Caco-2 (cell line): ENCODE measurements around the gene ETV6. TPM values are rescaled to one million over a fixed set of nuclear protein-coding genes. Genes with fewer than 3 reads are reported as not detected.

Experiments
- BruUV-seq: library from RNA; stranded (reverse); fragments of 400-500 nt; replicated peaks from 2 replicates; lab custom pipeline; 2021; lab: Mats Ljungman, UMichigan
- CTCF ChIA-PET: fragments of 300-600 bp; sonication (Branson Sonifier 250); formaldehyde crosslinking; loops from one replicate; lab custom pipeline; 2022; ENCODE audit warnings: antibody characterized with exemption; lab: Charles Lee
- POLR2A ChIA-PET: fragments of 300-600 bp; sonication (Branson Sonifier 250); formaldehyde crosslinking; loops from one replicate; lab custom pipeline; 2022; ENCODE audit warnings: antibody characterized with exemption; lab: Charles Lee
- DNase-seq, 2 experiments: peaks; one replicate each; pipeline versions ENCODE4 v3.0.0 to v3.0.0-alpha.2; 2020 to 2022
- H3K27me3 ChIP-seq: replicated peaks from 2 replicates; pipeline ENCODE4 v1.6.0; 2011; ENCODE audit warnings: low read length; ENCODE audit not compliant: control insufficient read depth, insufficient read depth
- H3K36me3 ChIP-seq: 2 replicates; pipeline ENCODE4 v1.5.1; 2011; ENCODE audit warnings: low read length; ENCODE audit not compliant: control insufficient read depth, insufficient read depth
- H3K4me1 ChIP-seq: fragments of 250-450 bp; sonication (Bioruptor Pico); 2 replicates; pipeline ENCODE4 v1.5.1; 2020; ENCODE audit warnings: mild to moderate bottlenecking
- H3K4me3 ChIP-seq: 2 replicates; pipeline ENCODE4 v1.5.1; 2011; ENCODE audit warnings: low read depth, mild to moderate bottlenecking, control low read depth, low read length
- H3K9me3 ChIP-seq: fragments of 250-450 bp; sonication (Bioruptor Pico); 2 replicates; pipeline ENCODE4 v1.5.1; 2020; ENCODE audit warnings: mild to moderate bottlenecking, moderate library complexity
- H3K27ac Mint-ChIP-seq: one replicate; pipeline ENCODE4 v1.8.0; 2022; ENCODE audit warnings: mixed read lengths; ENCODE audit not compliant: unreplicated experiment
- H3K27me3 Mint-ChIP-seq: one replicate; pipeline ENCODE4 v1.8.0; 2022; ENCODE audit warnings: mixed read lengths; ENCODE audit not compliant: insufficient read depth, unreplicated experiment
- H3K36me3 Mint-ChIP-seq: one replicate; pipeline ENCODE4 v1.8.0; 2022; ENCODE audit warnings: mild to moderate bottlenecking, mixed read lengths; ENCODE audit not compliant: insufficient read depth, unreplicated experiment
- H3K4me1 Mint-ChIP-seq: one replicate; pipeline ENCODE4 v1.8.0; 2022; ENCODE audit warnings: low read depth, mixed read lengths; ENCODE audit not compliant: unreplicated experiment
- H3K4me3 Mint-ChIP-seq: one replicate; pipeline ENCODE4 v1.8.0; 2022; ENCODE audit warnings: mild to moderate bottlenecking, moderate library complexity, mixed read lengths; ENCODE audit not compliant: unreplicated experiment
- H3K9me3 Mint-ChIP-seq: one replicate; pipeline ENCODE4 v1.8.0; 2022; ENCODE audit warnings: mixed read lengths; ENCODE audit not compliant: unreplicated experiment
- CTCF ChIP-seq, 2 experiments: fragments of 200-600 bp in 1 of 2; IDR thresholded peaks; 1 replicate in 1 of 2; 2 replicates in 1 of 2; pipeline versions ENCODE4 v1.5.1 to v1.8.0; 2011 to 2022; ENCODE audit warnings: antibody characterized with exemption in 1 of 2, control low read depth in 1 of 2, inconsistent platforms in 1 of 2, low read depth in 1 of 2, low read length in 1 of 2, mild to moderate bottlenecking in 1 of 2, moderate library complexity in 1 of 2; ENCODE audit not compliant: insufficient read depth in 1 of 2, severe bottlenecking in 1 of 2, unreplicated experiment in 1 of 2
- intact Hi-C: fragments of 100-400 bp; cut with micrococcal nuclease; formaldehyde crosslinking; loops from one replicate; pipeline ENCODE4 v1.10.0; 2022; ENCODE audit not compliant: unreplicated experiment
- total RNA-seq: library from RNA; stranded (reverse); gene quantifications from 2 replicates; pipeline ENCODE4 v1.2.3, GENCODE V29; 2022

ETV6 gene
- total RNA-seq, 1 experiment from 2014 or later, result 15.6 TPM

GRCh38 chr12:11693601-11694000, 44.1 kb downstream of the ETV6 start:
- intact Hi-C loops, result no loop called here

GRCh38 chr12:11694528-11694927, 45.1 kb downstream of the ETV6 start:
- TF ChIP-seq CTCF (IDR thresholded peaks at IDR 0.05; ENCODE audit: insufficient read depth in 1 of 2, low read depth in 1 of 2, low read length in 1 of 2, severe bottlenecking in 1 of 2, unreplicated experiment in 1 of 2), result no peak
- Histone ChIP-seq H3K36me3 (no peaks in the 10 kb centered on the region), H3K27me3 (no peaks in the 10 kb centered on the region), H3K4me3 (no peak overlapping the region), H3K9me3 (no peaks in the 10 kb centered on the region), H3K4me1 (no peaks in the 10 kb centered on the region)
- ChIA-PET CTCF (interaction anchor here (0.5 kb wide), 1 partner anchor 655 kb away, joined by 3 read pairs; no protein-coding TSS in a partner anchor), POLR2A (no interaction called here)
- DNase-seq, result no peak
- intact Hi-C loops, result no loop called here
- Mint-ChIP-seq H3K9me3 (no peaks in the 10 kb centered on the region), H3K36me3 (no peaks in the 10 kb centered on the region), H3K4me1 (no peaks in the 10 kb centered on the region), H3K27me3 (no peaks in the 10 kb centered on the region), H3K27ac (no peak overlapping the region), H3K4me3 (no peak overlapping the region)
- no TSS peak for BruUV-seq

More at GRCh38 chr12:11693601-11694000, 44.1 kb downstream of the ETV6 start:
- Histone ChIP-seq H3K36me3 (no peaks in the 10 kb centered on the region), H3K9me3 (no peaks in the 10 kb centered on the region), H3K4me3 (no peak overlapping the region), H3K4me1 (no peaks in the 10 kb centered on the region), H3K27me3 (no peaks in the 10 kb centered on the region)
- Mint-ChIP-seq H3K27ac (no peak overlapping the region), H3K36me3 (no peaks in the 10 kb centered on the region), H3K4me3 (no peak overlapping the region), H3K4me1 (no peaks in the 10 kb centered on the region), H3K27me3 (no peaks in the 10 kb centered on the region), H3K9me3 (no peaks in the 10 kb centered on the region)
- POLR2A ChIA-PET, result no interaction called here
- TF ChIP-seq CTCF (IDR thresholded peaks at IDR 0.05; ENCODE audit: insufficient read depth in 1 of 2, low read depth in 1 of 2, low read length in 1 of 2, severe bottlenecking in 1 of 2, unreplicated experiment in 1 of 2), result no peak
- CTCF ChIA-PET, result no interaction called here
- DNase-seq, result no peak
- BruUV-seq, result no TSS peak

- Mint-ChIP-seq H3K27ac (no peak overlapping the region), H3K36me3 (no peaks in the 10 kb centered on the region), H3K27me3 (no peaks in the 10 kb centered on the region), H3K9me3 (no peaks in the 10 kb centered on the region), H3K4me3 (no peak overlapping the region), H3K4me1 (no peaks in the 10 kb centered on the region)
- CTCF ChIA-PET, result no interaction called here
- POLR2A ChIA-PET, result no interaction called here
- Histone ChIP-seq H3K4me1 (no peaks in the 10 kb centered on the region), H3K27me3 (no peaks in the 10 kb centered on the region), H3K9me3 (no peaks in the 10 kb centered on the region), H3K36me3 (no peaks in the 10 kb centered on the region), H3K4me3 (no peak overlapping the region)
- DNase-seq, result peak in 1 of 2 experiments; percentile 24
- no TSS peak for BruUV-seq
- TF ChIP-seq CTCF (IDR thresholded peaks at IDR 0.05; ENCODE audit: insufficient read depth in 1 of 2, low read depth in 1 of 2, low read length in 1 of 2, severe bottlenecking in 1 of 2, unreplicated experiment in 1 of 2), result no peak
- intact Hi-C loops, result no loop called here
Measured at GRCh38 chr12:11695321-11695720, 45.8 kb downstream of the ETV6 start.
